Dermis microvascular lymphatic vessel endothelial cell (primary cell): Measurements from ENCODE around the gene FBXL7. TPM values are rescaled to one million over a fixed set of nuclear protein-coding genes. Genes with fewer than 3 reads are reported as not detected.

Experiments used
- DNase-seq, 2 donors: peaks; one replicate each; pipeline versions ENCODE4 v3.0.0 to v3.0.0-alpha.2; 2010; ENCODE audit warnings: low read depth in 2 of 2
- total RNA-seq: library from RNA; depleted of rRNA; stranded (reverse); fragments of >200 nt; gene quantifications from 2 replicates; pipeline ENCODE4 v1.2.1, GENCODE V29; 2014

Gene FBXL7
- 8.6 and 28.2 TPM in 2 replicates for total RNA-seq

DNA sequence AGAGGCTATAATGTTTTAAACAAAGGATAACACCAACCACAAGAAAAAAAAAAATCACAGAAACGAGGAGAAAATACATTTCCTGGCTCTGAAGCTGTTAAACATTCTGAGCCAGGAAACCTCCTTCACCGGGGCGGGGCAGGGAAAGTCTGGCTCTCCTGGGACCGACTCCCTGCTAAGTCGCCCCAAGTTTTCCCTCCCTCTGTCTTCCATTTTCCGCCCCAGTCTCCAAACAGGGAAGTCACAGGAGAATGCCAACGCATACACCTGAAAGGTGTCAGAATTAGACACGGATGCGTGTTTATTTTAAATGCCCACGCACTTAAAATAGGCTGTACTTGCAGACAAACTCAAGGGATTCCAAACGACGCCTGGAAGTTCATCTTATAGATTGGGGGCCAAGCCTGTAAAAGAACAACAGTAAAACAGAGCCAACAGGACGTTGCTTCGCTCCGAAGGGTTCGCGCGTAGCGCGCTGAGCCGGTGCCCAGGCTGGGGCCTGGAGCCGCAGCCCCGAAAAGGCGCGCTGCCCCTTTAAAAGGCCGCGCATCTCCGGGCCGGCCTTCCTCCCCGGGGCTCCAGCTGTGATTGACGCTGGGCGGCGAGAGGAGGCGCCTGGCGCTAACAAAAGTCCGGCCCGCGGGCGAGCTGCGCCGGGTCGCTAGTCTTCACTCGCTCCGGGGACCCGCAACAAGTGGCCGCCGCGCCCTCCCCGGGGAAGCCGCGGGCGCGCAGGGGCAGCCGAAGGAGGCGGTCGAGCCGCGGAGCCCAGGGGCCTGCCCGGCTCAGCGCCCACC is at the start of gene FBXL7:
TSS of gene FBXL7 (plus strand) at position 653 of the 797 bp plus-strand sequence.
- DNase-seq = peak; percentile 62 to 89

DNA sequence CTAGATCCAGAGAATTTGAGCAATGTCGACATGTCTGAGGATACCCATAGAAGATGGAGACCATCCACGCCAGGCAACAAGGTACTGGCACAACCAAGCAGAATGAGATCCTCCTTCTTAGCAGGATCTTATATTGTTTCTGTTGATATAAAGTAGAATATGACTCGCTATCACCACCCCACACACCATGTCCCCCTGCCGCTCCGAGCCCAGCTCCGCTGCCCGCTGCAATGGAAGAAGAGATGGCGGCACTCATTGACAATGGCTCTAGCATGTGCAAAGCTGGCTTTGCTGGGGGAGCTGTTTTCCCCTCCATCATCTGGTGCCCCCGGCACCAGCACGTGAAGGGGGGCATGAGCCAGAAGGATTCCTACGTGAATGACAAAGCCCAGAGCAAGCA is 49.5 kb upstream of the FBXL7 start:
- no peak for DNase-seq

DNA sequence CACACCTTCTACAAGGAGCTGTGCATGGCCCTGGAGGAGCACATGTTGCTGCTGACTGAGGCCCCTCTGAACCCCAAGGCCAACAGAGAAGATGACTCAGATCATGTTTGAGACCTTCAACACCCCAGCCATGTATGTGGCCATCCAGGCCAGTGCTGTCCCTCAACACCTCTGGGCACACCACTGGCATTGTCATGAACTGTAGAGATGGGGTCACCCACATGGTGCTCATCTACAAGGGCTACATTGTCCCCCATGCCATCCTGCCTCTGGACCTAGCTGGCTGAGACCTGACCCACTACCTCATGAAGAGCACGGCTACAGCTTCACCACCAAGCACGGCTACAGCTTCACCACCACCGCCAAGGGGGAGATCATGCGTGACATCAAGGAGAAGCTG is 49.0 kb upstream of the FBXL7 start:
- DNase-seq = no peak

DNA sequence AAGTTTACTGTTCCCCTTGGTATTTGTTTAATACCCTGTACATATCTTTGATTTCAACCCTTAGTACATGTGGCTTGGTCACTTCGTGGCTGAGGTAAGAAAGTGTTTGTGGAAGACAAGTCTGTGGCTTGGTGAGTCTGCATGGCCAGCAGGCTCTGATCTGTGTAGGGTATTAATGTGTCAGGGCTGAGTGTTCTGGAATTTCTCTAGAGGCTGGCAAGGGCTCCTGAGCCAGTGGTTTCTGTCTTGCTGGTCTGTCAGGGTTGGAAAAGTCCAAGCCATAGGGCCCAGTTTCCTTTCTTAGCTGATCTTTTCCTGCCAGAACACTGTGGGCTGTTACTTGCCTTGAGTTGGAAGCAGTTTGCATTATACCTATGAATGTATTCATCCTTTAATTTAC is 48.0 kb upstream of the FBXL7 start:
- DNase-seq = no peak

DNA sequence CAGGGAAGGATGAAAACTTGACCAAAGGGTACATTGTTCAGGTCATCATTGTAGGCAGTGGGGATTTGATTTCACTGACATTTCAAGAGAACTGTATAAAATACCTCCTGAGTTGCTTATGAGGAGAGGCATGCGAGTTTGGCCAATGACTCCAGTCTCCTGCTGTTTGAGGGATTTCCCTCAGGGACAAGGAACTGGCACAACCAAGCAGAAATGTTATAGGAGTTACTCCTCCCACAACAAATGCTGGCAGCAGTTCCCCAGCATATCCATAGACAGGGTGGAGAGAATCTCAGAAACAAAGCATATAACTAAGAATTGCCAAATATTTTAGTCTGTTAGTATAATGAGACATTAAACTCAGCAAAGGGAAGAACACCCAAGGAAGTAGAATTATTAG is 47.2 kb upstream of the FBXL7 start:
- no peak for DNase-seq

DNA sequence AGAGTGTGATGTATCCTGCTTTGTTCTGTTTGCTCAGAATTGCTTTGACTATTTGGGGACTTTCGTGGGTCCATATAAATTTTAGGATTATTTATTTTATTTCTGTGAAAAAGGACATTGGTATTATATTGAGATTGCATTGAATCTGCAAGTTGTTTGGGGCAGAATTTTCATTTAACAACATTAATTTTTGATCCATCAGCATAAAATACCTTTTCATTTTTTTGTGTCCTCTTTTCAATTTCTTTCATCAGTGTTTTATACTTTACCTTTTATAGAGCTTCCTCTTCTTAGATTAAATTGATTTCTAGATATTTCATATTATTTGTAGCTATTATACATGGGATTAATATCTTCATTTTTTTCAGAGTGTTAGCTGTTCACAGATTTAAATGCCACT is 40.8 kb upstream of the FBXL7 start:
- no peak for DNase-seq

DNA sequence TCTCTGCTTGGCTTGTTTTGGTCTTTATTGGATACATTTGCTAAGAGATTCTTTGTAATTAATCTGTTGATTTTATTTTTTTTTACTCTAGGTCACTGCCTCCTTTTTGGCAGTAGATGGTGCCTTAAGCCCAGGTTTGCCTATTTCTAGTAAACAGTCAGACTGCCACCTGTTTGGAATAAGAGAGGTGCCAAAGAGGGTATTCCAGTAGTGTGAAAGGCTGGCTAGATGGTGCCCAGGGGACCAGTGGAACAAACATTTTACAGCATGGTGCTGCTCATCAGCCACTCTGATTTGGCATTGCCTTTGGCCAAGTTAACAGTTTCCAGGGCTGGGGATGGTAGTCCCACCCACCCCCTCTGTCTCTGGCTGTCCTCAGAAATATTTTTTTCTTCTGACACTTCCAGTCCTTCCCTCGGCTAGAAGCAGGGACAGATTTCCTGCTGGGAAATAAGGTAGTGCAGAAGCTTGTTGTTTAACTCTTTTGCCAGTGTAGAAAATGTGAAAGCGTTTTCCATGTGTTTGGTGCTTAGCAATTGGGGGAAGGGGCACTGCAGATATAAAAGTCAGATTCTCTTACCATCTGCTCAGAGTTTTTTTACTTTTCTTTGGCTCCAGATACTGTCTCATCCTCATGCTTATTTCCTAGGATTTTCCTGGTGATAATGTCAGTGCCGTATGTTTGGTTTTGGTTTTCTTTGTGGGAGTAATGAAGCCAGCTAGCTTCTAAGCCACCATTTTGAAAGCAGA is 36.6 kb upstream of the FBXL7 start:
- DNase-seq = peak; percentile 21 to 59

DNA sequence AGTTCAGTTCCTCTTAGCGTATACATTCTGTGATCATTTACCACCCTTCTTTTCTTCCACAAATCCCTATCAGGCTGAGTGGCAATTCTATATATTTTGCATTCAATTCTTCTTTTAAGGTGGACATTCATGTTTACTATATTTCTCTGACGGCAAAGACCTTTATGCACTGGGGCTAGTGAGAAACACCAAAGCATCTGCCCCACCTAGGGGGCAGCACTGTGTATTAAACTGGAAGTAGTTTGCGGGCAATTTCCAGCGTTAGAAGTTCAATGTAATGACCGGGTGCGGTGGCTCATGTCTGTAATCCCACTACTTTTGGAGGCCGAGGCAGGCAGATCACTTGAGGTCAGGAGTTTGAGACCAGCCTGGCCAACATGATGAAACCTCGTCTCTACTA is 27.9 kb upstream of the FBXL7 start:
- no peak for DNase-seq

DNA sequence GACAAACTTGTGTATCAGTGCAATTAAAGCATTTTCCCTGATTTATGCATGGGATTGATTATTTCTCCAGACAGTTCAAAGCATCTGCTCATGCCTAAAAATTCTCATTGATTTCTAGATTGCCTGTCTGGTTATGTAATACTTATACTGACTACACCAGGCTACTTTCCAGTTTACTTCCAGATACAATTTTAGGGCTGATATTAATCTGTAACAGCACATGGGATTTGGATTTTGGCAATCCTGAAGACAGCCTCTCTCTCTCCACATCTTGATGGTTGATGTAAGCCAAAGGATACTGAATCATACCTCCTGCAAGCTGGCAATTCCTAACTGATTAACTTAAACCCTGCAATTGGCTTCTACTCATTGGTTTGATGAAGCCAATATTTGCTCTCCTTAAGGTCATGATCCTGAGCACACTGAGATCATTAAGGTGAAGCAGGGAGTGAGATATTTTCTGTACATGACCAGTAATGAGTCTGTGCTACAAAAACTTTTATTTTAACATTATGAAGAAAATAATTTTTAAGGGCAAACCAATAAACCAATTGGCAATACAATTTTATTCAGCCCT is 25.7 kb upstream of the FBXL7 start:
- DNase-seq = no peak

DNA sequence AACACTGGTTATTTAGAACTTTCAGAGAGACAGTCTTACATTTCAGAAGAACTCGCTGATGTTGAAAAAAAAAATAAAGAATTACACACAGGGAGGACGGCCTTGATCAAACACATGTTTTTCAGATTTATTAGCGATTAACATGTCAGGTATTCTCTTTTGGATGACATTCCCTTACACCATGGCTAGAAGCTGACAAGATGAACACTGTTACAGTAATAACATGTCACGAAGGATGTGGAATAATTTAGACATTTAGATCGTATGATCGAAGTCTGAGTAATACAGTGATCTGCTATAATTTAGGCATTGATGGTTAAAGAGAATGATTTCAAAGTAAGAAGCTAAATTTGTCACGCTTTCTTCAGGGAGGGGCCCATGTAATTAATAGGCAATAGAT is 24.6 kb upstream of the FBXL7 start:
- no peak for DNase-seq

DNA sequence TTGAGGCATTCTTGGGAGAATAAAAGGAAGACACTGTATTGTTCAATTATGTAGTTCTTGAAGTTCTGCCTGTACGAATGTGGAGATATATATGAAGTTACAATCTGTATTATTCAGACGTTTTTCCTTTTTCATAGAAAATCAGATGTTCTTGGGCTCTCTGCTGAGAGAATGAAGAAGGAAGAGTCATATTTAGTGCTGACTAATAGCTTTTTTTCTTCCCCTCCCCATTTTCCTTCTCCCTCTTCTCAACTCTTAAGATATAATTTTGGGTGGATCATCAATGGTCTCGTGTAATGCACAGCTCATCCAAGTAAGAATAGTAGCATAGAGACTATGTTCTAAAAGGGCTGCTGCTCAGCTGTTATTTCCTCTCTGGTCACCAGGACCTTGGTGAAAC is 23.0 kb upstream of the FBXL7 start:
- DNase-seq = no peak

DNA sequence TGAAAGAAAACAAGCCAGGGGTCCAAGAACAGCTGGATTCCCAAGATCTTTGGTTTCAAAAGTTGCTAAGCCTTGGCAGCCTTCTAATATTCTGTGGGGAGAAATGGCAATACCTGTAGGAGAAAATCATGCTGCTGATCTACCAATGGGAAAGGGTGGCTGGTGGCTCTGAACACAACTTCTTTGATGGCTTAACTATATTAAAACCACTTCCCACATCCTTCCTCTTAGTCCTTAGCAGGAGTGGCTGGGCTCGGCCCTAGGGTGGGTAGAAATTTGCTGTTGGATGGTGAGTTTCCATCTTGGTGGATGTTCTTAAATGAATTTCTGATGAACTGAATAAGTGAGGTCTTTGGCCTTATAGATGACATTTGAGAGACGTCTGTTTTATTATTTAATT is 19.5 kb upstream of the FBXL7 start:
- no peak for DNase-seq

DNA sequence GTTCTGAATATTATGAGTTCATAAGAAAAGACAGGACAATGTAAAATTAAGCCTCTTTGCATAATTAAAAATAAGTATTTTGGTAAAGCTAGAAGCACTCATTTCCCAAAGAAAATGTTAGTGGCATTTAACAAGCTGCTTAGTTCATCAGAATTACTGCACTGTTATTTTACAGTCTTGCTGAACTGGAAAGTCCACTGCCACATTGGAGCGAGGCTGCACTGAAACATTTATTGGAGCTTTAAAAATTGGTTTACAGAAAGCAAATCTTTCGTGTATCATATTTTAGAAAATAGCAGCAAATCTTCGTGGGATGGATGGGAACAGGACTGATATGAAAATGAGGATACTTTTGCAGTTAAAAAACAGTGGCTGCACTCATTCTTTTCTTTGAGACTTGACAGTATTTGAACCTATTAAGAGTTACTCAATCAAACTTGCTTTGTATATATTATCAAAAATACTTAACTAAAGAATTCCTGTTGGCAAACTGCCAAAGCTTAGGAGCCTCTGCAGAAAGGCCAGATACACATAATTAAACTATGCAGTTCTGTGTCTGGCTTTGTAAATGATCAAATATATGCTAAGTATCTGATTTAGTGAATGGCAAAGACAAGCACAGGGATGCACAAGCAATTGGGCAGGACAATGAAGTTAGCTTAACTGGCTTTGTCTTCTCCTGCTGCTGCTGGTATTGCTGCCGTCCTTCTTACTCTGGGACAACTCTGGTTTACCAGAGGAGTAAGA is 16.5 kb upstream of the FBXL7 start:
- DNase-seq = peak in 1 of 2 donors; percentile 14

DNA sequence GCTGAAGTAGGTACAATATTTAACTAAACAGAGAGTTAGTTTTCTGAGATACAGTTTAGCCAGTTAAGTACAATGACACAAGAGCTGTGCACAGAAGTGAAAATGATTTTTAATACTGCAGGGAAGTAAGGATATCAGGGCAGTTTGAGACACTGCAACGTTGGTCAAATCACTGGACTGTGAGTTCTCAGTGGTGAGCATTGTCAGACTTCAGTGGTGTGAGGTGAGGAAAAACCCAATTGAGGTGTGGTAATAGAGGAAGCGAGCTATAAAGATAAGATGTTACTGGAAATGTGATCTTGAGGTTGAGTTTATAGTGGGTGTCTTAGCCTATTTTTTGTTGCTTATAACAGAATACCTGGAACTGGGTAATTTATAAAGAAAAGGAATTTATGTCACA is 12.8 kb upstream of the FBXL7 start:
- no peak for DNase-seq

DNA sequence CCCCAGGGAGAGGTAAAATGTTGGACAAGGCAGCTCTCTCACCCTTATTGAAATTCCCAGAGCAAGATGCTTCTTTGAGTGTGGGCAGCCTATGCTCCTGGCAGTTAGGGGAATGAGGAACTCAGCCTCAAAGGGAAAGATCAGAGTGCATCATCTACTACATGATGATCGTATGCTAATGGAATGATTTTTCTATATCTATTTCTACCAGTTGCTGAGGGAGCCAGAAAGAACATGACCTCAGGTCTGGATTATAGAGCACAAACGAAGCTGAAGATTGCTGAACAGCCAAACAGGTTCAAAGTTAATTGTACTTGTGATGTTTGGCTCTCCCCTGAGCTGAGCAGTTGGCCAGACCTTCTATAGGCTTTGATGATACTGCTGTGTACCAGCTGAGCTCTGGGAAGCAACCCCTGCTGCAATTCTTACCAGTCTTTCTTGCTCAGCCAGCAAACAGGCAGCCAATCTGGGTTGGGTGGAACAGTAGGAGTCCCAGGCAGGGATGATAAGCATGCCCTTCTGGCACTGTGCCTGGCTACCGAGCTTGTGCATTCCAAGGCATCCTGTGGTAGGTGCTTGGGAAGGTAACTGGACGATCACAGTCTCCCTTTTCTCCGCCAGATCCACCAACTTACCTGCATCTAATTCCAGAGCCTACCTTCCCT is 10.3 kb upstream of the FBXL7 start:
- no peak for DNase-seq

DNA sequence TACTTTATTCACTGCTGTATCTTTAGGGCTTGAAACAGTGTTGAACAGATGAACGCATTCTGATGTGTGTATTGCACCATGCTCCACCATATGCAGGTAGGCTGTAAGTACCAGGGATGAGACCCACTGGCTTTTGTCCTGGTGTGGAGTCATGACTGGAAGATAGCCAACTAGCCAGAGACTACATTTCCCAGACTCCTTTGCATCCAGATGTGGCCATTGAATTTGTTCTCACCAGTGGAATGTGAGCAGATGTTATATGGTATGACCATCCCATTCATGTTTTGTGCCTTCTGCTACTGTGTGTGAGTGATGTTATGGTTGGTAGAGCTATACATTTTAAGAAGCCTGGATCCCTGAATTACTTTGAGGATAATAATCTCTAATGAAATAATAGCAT is 7.4 kb upstream of the FBXL7 start:
- no peak for DNase-seq

DNA sequence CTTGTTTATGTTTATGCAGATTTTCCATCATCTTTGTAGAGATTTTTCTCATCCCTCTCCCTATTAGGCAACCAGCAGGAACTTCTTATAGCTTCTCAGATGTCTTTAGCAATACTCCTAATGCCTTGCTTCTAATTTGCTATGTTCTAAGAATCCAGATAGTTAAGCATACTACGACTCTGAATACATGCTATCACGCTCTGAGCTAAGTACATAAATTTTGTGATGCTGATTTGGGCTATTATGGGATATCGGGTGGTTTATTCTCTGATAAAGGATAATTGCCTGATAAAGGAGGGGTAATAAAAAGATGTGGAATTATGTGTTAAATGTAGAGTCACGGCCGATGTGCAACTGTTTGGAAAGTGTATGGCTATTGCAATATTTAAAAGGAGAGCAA is 6.5 kb upstream of the FBXL7 start:
- DNase-seq = no peak

DNA sequence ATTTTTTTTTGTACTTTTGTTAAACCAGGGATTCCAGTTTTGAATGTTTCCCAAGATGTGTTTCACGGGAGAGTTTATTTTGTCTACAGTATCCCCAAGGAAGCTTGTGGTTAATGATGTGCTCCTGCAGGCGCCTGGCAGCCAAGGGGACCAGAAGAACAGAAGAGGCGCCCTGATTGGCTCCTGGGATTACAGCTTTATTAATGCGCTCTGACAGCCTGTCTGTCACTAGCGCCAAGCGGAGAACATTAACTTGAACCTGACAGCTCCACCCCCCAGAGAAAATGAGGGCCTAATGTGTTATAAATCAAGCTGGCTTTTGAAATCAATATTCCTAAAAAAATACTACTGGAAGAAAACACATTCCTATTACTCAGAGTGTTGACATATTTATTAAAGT is 5.0 kb upstream of the FBXL7 start:
- peak in 1 of 2 donors; percentile 63 for DNase-seq

DNA sequence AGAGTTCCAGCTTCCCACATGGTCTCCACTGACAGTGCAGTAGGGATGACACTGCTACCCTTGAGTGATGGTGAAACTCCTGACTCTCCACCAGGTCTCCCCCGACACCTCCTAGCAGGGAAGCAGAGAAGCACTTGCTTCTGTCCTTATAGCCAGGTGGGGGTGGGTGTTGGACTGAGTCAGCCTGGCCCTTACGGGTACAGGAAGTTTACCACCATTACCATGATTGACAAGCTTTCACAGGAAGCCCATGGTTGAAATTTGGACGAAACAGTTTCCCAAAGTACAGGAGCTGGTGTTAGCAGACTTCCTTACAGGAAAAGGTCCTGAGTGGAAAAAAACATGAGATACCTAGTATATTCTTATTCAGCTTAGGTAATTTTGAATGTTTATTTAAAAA is 3.1 kb upstream of the FBXL7 start:
- DNase-seq = peak; percentile 79 to 94

DNA sequence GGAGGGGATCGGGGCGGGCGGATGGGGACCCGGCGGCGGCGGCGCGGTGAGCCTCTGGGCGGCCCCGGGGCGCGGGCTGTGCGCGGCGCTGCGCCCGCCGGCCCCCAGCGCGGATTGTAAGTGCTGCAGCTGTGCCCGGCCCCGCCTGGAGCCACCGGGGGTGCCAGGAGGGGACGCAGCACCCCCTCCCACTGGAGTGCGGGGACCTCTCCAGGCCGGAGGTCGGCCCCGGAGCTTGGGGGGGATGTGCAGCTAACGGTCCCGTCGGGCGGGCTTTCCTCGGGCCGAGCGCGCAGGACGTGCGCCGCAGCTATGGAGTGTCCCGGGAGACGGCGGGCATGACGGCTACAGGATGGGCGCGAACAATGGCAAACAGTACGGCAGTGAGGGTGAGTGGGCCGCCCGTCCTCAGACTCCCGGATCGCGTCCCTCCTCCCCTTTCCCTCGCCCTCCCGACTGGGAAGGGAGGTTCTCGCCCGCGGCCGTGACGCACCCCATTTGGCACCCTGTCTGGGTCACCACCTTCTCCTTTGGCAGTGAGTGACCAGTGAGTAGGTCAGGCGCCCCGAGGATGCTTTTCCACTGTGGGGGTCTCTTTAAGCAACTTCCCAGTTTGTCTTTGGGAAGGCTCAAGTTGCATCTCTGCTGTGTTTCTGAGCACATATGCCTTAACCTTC is 483 bp downstream of the FBXL7 start:
- DNase-seq = peak in 1 of 2 donors; percentile 54
